IPS-20b (cell line): Measurements from ENCODE around the gene VAV3.
"Not testable (repeated sequence)": the region's sequence is repeated elsewhere in the genome, so short reads cannot be mapped to it uniquely, and the experiment has no call there.

Experiments
- H3K27ac ChIP-seq: one replicate; pipeline ENCODE4 v1.5.1; 2013; ENCODE audit warnings: low read length
- H3K27me3 ChIP-seq: 2 replicates; pipeline ENCODE4 v1.6.1; 2013; ENCODE audit warnings: mild to moderate bottlenecking, low read length, inconsistent platforms; ENCODE audit not compliant: insufficient read depth
- H3K36me3 ChIP-seq: 2 replicates; pipeline ENCODE4 v1.6.1; 2013; ENCODE audit warnings: low read depth, mild to moderate bottlenecking, inconsistent platforms, low read length, moderate library complexity; ENCODE audit not compliant: insufficient read depth
- H3K4me1 ChIP-seq: 2 replicates; pipeline ENCODE4 v1.6.1; 2013; ENCODE audit warnings: mild to moderate bottlenecking, control low read depth, inconsistent platforms, low read length, moderate library complexity; ENCODE audit not compliant: insufficient read depth
- H3K4me3 ChIP-seq: 2 replicates; pipeline ENCODE4 v1.5.1; 2013; ENCODE audit warnings: mild to moderate bottlenecking, low read length, inconsistent platforms
- H3K9ac ChIP-seq: 2 replicates; pipeline ENCODE4 v1.6.1; 2013; ENCODE audit warnings: low read depth, mild to moderate bottlenecking, inconsistent platforms, low read length, moderate library complexity
- H3K9me3 ChIP-seq: 2 replicates; pipeline ENCODE4 v1.6.1; 2013; ENCODE audit warnings: mild to moderate bottlenecking, low read depth, low read length, inconsistent platforms; ENCODE audit not compliant: insufficient read depth

Gene VAV3, protein sequence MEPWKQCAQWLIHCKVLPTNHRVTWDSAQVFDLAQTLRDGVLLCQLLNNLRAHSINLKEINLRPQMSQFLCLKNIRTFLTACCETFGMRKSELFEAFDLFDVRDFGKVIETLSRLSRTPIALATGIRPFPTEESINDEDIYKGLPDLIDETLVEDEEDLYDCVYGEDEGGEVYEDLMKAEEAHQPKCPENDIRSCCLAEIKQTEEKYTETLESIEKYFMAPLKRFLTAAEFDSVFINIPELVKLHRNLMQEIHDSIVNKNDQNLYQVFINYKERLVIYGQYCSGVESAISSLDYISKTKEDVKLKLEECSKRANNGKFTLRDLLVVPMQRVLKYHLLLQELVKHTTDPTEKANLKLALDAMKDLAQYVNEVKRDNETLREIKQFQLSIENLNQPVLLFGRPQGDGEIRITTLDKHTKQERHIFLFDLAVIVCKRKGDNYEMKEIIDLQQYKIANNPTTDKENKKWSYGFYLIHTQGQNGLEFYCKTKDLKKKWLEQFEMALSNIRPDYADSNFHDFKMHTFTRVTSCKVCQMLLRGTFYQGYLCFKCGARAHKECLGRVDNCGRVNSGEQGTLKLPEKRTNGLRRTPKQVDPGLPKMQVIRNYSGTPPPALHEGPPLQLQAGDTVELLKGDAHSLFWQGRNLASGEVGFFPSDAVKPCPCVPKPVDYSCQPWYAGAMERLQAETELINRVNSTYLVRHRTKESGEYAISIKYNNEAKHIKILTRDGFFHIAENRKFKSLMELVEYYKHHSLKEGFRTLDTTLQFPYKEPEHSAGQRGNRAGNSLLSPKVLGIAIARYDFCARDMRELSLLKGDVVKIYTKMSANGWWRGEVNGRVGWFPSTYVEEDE

DNA sequence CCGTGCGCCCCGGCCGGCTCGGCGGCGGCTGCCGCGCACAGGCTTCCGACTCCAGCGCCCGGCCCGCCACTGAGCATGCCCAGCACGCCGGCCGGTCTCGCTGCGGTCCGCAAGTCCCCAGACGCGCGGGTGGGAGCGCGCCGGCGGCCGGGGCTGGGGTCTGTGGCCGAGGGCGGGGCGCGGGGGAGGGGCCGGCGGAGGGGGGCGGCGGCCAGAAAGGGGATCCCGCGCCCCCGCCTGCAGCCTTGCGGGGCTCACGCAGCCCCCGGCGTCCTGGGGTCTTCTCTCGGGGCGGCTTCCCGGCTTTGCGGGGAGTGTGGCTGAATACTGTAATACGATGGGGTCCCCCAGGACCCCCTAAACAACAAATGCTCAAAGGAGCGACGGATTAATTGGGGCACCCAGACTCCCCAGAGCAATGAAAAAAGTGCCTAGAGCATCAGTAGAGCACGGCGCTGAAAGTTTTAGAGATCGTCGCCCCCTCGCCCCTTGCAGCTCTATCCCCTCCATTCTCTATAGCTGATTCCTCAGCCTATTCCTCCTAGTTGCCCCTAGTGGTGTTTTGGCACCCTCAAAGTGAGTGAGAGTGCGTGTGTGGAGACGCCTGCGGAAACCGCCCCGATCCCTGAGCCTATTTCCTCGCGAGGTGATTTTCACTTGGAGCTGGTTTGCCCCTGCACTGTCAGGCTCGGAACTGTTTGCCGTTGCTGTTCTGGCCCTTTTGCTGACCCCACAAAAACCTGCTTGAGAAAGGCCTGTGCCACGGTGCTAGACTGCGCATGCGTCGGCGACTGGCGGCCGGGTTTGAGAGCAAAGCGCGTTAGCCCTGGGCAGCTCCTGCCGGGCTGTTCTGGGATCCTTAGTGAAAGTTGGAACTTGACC is at the start of gene VAV3:
Gene VAV3 (minus strand): TSS at position 71 of the 882 bp plus-strand sequence. CDS start 311 bp downstream, outside the sequence.
- Histone ChIP-seq H3K9ac (peak within 1 kb of the TSS; percentile 76; the same call in 1 of the 2 replicates), H3K9me3 (no peaks in the 10 kb centered on the region), H3K4me1 (no peaks in the 10 kb centered on the region), H3K27me3 (peaks cover 28% of the 10 kb centered on the region), H3K36me3 (no peaks in the 10 kb centered on the region), H3K4me3 (peak within 1 kb of the TSS; percentile 89), H3K27ac (no peak within 1 kb of the TSS)

DNA sequence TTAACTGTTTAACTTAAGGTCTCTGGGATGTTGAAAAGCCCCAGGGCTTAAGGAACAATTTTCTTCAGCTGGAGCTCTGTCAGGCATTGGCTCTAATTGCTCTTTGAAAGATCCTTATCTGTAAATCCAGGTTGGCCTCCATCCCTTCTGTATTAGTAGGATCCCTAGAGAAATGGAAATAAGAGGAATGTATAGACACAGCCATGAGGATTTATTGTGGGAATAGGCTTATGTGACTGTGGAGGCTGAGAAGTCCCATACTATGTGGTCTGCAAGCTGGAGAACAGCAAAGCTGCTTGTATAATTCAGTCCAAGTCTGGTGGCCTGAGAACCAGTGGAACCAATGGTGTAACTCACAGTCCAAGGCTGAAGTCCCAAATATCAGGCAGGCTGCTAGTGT is 47.6 kb upstream of the VAV3 start:
- Histone ChIP-seq H3K4me3 (no peak overlapping the region), H3K9ac (no peak overlapping the region), H3K4me1 (no peaks in the 10 kb centered on the region; the same call in 1 of the 2 replicates)

DNA sequence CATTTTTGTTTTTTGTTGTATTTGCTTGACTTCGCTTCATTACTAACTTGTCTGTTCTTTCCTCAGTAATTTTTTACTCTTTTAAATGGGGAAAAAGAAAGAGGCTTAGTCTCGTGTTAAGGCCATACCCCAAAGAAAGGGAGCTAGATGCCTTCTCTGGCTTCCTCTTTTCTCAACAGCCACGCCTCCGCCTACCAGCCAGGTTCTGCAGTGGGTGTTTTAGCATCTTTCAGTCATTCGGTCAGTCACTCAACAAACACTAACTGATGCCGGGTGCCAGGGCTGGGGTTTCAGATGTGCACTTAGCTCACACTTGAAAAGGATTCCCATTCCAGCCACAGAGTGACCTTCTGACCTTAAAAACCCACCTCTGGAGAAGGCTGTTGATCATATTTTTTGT is 46.3 kb upstream of the VAV3 start:
- Histone ChIP-seq H3K27me3 (no peaks in the 10 kb centered on the region), H3K4me1 (no peaks in the 10 kb centered on the region), H3K9ac (no peak overlapping the region)

More for the DNA sequence above, 47.6 kb upstream of the VAV3 start:
- Histone ChIP-seq H3K27me3 (no peaks in the 10 kb centered on the region), H3K9me3 (no peaks in the 10 kb centered on the region), H3K36me3 (no peaks in the 10 kb centered on the region), H3K27ac (no peak overlapping the region)

DNA sequence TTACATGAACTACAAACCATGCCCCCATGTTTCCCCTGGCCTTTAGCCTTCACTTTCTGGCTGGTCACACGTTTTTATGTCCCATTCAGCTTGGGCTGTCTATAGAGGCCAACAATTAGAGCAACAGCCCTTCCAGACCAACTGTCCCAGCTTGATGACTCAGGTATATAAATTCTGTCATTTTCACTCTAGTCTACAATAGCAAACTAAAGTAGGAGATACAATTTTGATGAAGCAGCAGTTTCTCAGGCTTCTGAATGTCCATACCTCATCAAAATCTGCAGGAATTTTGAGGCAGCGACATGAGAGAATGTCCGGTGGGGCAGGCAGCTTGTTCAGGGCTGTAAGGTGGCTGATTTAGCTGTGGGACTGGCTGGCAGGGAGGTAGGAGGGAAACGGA is 45.6 kb upstream of the VAV3 start:
- Histone ChIP-seq H3K4me1 (no peaks in the 10 kb centered on the region), H3K4me3 (no peak overlapping the region), H3K27ac (no peak overlapping the region), H3K27me3 (no peaks in the 10 kb centered on the region), H3K36me3 (no peaks in the 10 kb centered on the region), H3K9me3 (no peaks in the 10 kb centered on the region), H3K9ac (no peak overlapping the region)

More for the DNA sequence above, 46.3 kb upstream of the VAV3 start:
- H3K36me3 ChIP-seq = no peaks in the 10 kb centered on the region
- H3K27ac ChIP-seq = no peak overlapping the region
- no peaks in the 10 kb centered on the region for H3K9me3 ChIP-seq
- no peak overlapping the region for H3K4me3 ChIP-seq

DNA sequence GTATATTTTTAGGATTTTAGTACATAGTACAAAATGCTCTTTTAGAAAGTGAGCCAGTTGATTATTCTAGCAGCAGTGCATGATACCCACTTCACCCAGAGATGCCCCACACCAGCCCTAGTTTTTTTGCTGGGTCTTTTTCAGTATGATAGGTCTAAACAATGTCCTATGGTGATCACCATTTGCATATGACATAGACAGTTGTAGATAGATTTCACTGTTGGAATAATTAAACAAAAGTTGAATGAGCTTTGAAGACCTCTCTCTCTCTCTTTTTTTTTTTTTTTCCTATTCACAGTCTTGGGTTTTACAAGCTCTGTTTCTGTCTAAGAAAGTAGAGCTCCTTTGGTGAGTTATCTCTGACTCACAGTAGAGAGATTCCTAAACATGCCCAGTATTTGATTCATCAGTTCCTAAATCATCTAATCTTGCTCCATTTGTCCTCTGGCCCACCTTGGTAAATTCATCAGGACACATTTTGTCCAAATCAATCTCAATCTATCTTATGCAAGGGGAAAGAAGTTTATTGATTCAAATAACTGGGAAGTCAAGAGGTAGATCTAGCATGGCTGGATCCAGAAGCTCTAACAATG is 44.7 kb upstream of the VAV3 start:
- no peak overlapping the region for H3K9ac ChIP-seq
- no peaks in the 10 kb centered on the region for H3K9me3 ChIP-seq
- H3K4me3 ChIP-seq = no peak overlapping the region
- no peak overlapping the region for H3K27ac ChIP-seq
- H3K36me3 ChIP-seq = no peaks in the 10 kb centered on the region
- no peaks in the 10 kb centered on the region for H3K4me1 ChIP-seq
- no peaks in the 10 kb centered on the region for H3K27me3 ChIP-seq

DNA sequence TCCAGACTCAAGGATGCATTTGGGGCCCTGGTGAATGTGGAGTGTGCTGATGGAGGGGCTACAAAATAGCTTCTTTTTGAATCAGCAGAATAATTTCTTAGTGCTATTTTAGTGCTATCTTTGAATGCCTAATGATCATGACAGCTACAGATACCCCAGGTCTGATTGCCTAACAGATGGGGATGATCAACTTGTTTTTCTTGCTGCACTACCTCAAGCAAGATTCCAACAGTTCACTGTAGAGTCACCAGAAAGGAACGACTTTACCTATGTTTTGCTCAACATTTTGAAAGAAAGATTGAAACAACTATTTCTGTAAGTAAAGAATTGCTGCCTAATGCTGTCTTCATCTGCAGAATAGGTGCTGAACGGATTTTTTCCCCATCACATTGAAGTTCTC is 42.6 kb upstream of the VAV3 start:
- H3K36me3 ChIP-seq = no peaks in the 10 kb centered on the region
- no peak overlapping the region for H3K9ac ChIP-seq

DNA sequence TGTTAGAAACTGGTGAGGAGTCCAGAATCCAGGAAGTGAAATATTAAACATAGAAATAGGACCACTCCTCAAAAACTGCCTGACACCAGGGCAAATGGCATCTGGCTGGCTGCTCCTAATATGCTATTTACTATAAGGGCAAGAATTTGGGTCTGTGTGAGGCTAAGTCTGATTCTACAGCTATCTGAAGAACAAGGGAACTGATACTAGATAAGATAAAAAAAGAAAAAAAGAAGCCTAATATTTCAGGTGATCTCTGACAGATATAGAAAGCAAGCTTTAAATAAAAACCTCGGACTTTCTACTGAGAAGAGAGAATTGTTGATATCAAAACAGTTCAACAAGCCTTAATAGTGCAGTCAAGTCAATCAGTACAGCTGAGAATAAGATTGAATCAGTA is 42.1 kb upstream of the VAV3 start:
- H3K36me3 ChIP-seq = no peaks in the 10 kb centered on the region
- H3K27ac ChIP-seq = no peak overlapping the region
- H3K9me3 ChIP-seq = no peaks in the 10 kb centered on the region
- H3K9ac ChIP-seq = no peak overlapping the region
- H3K4me3 ChIP-seq = no peak overlapping the region
- no peaks in the 10 kb centered on the region for H3K4me1 ChIP-seq
- no peaks in the 10 kb centered on the region for H3K27me3 ChIP-seq

More for the DNA sequence above, 42.6 kb upstream of the VAV3 start:
- Histone ChIP-seq H3K4me3 (no peak overlapping the region), H3K4me1 (no peaks in the 10 kb centered on the region), H3K9me3 (no peaks in the 10 kb centered on the region), H3K27me3 (no peaks in the 10 kb centered on the region), H3K27ac (no peak overlapping the region)

DNA sequence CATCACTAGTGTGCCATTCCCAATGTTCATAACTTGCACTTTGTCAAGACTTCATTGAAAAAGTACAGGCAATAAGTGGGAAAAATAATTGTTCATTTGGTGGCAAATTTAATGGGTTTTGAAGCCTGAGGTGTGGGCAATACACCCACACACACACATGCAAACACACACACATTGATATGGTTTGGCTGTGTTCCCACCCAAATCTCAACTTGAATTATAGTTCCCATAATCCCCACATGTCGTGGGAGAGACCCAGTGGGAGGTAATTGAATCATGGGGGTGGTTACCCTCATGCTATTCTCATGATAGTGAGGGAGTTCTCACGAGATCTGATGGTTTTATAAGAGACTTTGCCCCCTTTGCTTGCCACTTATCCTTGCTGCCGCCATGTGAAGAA is 39.9 kb upstream of the VAV3 start:
- not testable (repeated sequence) for H3K9me3 ChIP-seq, H3K27me3 ChIP-seq, H3K4me3 ChIP-seq, H3K36me3 ChIP-seq, H3K4me1 ChIP-seq, H3K9ac ChIP-seq, H3K27ac ChIP-seq

DNA sequence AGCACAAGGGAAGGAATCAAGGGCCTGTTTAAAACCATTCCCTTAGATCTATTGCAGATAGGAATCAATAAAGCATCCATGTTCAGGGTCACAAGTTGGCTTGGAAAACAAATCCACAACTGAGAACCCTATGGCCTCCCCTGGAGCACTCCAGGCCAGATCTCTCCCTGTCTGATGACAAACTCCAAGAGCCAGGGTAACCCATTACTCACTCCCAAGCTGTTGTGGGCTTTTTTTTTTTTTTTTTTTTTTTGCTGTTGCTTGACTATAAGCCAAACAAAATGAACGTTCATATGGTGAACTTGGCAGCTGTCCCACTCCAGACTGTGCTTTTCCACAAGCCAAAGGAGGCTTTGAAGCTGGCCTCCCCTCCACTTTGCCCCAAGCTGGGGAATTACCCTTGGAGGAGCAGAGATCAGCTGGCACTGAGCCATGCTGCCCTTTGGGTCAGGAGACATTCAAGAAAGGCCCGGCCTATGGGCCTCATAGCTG is 35.7 kb upstream of the VAV3 start:
- Histone ChIP-seq H3K36me3 (no peaks in the 10 kb centered on the region), H3K9ac (no peak overlapping the region), H3K27me3 (no peaks in the 10 kb centered on the region), H3K4me1 (peaks cover 6% of the 10 kb centered on the region; the same call in 1 of the 2 replicates), H3K27ac (no peak overlapping the region), H3K9me3 (no peaks in the 10 kb centered on the region), H3K4me3 (no peak overlapping the region)

DNA sequence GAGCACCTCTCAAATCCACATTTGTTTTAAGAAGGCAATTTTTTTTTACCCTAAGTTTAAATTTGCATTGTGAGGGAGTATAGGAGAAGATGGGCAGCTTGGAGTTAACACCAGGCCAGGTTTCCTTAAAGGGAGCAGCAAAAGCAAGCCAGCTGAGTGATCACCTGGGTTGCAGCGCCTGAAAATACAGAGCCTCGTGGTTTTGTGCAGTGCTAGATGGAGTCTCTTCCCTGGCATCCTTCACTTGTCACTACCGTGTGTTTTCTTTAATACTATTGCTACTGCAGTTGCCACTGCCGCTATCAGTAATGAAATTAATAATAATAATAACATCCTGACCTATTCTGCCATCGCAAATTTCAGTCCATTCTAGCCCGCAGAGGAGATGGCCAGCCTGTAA is 35.2 kb upstream of the VAV3 start:
- Histone ChIP-seq H3K4me1 (peaks cover 6% of the 10 kb centered on the region; the same call in 1 of the 2 replicates), H3K27me3 (no peaks in the 10 kb centered on the region), H3K4me3 (no peak overlapping the region), H3K9me3 (no peaks in the 10 kb centered on the region), H3K36me3 (no peaks in the 10 kb centered on the region), H3K9ac (no peak overlapping the region), H3K27ac (no peak overlapping the region)

DNA sequence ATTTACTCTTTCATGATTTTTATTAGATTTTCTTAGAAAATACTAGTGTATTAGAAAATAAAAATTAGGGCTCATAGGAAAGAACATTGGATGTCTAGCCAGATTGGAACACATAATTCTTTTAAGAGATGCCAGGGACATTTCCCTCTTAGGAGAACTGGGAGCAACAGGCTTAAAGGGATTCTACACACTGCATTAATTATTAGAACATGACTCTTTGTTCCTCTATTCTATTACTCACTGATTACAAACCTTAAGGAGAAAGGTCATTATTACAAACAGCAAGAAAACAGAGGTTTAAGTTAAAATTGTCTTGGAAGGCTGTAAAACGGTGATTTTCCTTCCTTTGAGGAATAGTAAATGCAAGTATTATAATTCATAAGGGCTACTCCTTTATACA is 32.9 kb upstream of the VAV3 start:
- Histone ChIP-seq H3K36me3 (no peaks in the 10 kb centered on the region), H3K4me3 (no peak overlapping the region), H3K9ac (no peak overlapping the region), H3K4me1 (peaks cover 6% of the 10 kb centered on the region; the same call in 1 of the 2 replicates), H3K9me3 (no peaks in the 10 kb centered on the region), H3K27ac (no peak overlapping the region), H3K27me3 (no peaks in the 10 kb centered on the region)
